ENCODE data around the gene MYL6.
"Not testable (repeated sequence)": the region's sequence is repeated elsewhere in the genome, so short reads cannot be mapped to it uniquely, and the experiment has no call there.

The MYL6 gene

GRCh38 chr12:56158029-56158925, at the start of gene MYL6:
TSS of gene MYL6 (plus strand) at chr12:56158359. CDS start at chr12:56158402, 43 bp downstream.
- H3K4me3 Mint-ChIP-seq, result peak within 1 kb of the TSS; percentile 94 to 97 (median 96)
- peak within 1 kb of the TSS; percentile 99 to 100 (median 100) for H3K27ac Mint-ChIP-seq
- peaks cover 53% of the 10 kb centered on the region for H3K36me3 Mint-ChIP-seq (ENCODE audit: low read depth)
- TF ChIP-seq CTCF (IDR thresholded peaks at IDR 0.05; ENCODE audit: unreplicated experiment in 3 of 3), result no peak
- H3K9me3 Mint-ChIP-seq, result no peaks in the 10 kb centered on the region
- peaks cover 63% of the 10 kb centered on the region for H3K4me1 Mint-ChIP-seq
- H3K27me3 Mint-ChIP-seq (ENCODE audit: low read depth), result no peaks in the 10 kb centered on the region

GRCh38 chr12:56110571-56110970, 47.6 kb upstream of the MYL6 start:
- H3K4me1 Mint-ChIP-seq, result peaks cover 16% of the 10 kb centered on the region
- H3K36me3 Mint-ChIP-seq (ENCODE audit: low read depth), result peaks cover 76% of the 10 kb centered on the region
- no peak for TF ChIP-seq CTCF (IDR thresholded peaks at IDR 0.05; ENCODE audit: unreplicated experiment in 3 of 3)
- no peak overlapping the region for H3K4me3 Mint-ChIP-seq
- H3K9me3 Mint-ChIP-seq, result no peaks in the 10 kb centered on the region
- H3K27me3 Mint-ChIP-seq (ENCODE audit: low read depth), result no peaks in the 10 kb centered on the region
- H3K27ac Mint-ChIP-seq, result no peak overlapping the region

GRCh38 chr12:56114084-56114483, 44.1 kb upstream of the MYL6 start:
- Mint-ChIP-seq H3K4me3 (peak overlapping the region; percentile 52 to 77 (median 71)), H3K27ac (peak overlapping the region; percentile 22 to 54 (median 44)), H3K4me1 (peaks cover 8% of the 10 kb centered on the region), H3K36me3 (ENCODE audit: low read depth) (peaks cover 61% of the 10 kb centered on the region), H3K27me3 (ENCODE audit: low read depth) (no peaks in the 10 kb centered on the region), H3K9me3 (no peaks in the 10 kb centered on the region)
- no peak for TF ChIP-seq CTCF (IDR thresholded peaks at IDR 0.05; ENCODE audit: unreplicated experiment in 3 of 3)

DNA sequence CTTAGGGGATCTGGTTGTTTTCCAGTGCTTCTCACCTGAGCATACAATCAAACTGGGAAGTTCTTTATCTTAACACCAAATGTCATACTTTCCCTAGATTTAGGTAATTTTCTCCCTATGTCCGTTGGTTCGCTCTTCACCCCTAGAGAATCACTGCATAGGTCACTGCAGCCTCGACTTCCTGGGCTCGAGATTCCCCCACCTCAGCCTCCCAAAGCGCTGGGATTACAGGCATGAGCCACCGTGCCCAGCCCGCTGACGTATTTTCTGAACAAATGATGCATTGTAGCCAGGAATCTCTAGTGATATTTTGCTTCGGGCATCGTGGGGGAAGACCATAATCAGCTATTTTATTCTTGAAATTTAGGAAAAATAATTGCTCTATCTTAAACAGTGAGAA, 42.8 kb upstream of the MYL6 start:
- H3K27ac Mint-ChIP-seq, result peak overlapping the region; percentile 95 to 98 (median 97)
- peaks cover 21% of the 10 kb centered on the region for H3K4me1 Mint-ChIP-seq
- peak overlapping the region; percentile 88 to 100 (median 95) for H3K4me3 Mint-ChIP-seq
- no peaks in the 10 kb centered on the region for H3K9me3 Mint-ChIP-seq
- H3K36me3 Mint-ChIP-seq (ENCODE audit: low read depth), result peaks cover 50% of the 10 kb centered on the region
- no peak for TF ChIP-seq CTCF (IDR thresholded peaks at IDR 0.05; ENCODE audit: unreplicated experiment in 3 of 3)
- no peaks in the 10 kb centered on the region for H3K27me3 Mint-ChIP-seq (ENCODE audit: low read depth)

GRCh38 chr12:56116267-56117081, 41.7 kb upstream of the MYL6 start, which contains the start of gene RPL41:
TSS of gene RPL41 (plus strand) at chr12:56116633.
- no peak for TF ChIP-seq CTCF (IDR thresholded peaks at IDR 0.05; ENCODE audit: unreplicated experiment in 3 of 3)
- no peaks in the 10 kb centered on the region for H3K27me3 Mint-ChIP-seq (ENCODE audit: low read depth)
- peaks cover 45% of the 10 kb centered on the region for H3K36me3 Mint-ChIP-seq (ENCODE audit: low read depth)
- H3K4me3 Mint-ChIP-seq, result peak within 1 kb of the TSS; percentile 88 to 100 (median 95)
- peak within 1 kb of the TSS; percentile 95 to 98 (median 97) for H3K27ac Mint-ChIP-seq
- H3K4me1 Mint-ChIP-seq, result peaks cover 27% of the 10 kb centered on the region
- H3K9me3 Mint-ChIP-seq, result no peaks in the 10 kb centered on the region

- H3K27me3 Mint-ChIP-seq (ENCODE audit: low read depth); H3K9me3 Mint-ChIP-seq: not testable (repeated sequence)
- H3K4me1 Mint-ChIP-seq, result peaks cover 32% of the 10 kb centered on the region
- H3K4me3 Mint-ChIP-seq, result peak overlapping the region; percentile 88 to 100 (median 95)
- peaks cover 40% of the 10 kb centered on the region for H3K36me3 Mint-ChIP-seq (ENCODE audit: low read depth)
- peak overlapping the region; percentile 95 to 99 (median 97) for H3K27ac Mint-ChIP-seq
These were observed 41.0 kb upstream of the MYL6 start for GRCh38 chr12:56117082-56117706.

Data from nephron (organoid).